Measurements from ENCODE around the gene NDN.

NDN gene

DNA sequence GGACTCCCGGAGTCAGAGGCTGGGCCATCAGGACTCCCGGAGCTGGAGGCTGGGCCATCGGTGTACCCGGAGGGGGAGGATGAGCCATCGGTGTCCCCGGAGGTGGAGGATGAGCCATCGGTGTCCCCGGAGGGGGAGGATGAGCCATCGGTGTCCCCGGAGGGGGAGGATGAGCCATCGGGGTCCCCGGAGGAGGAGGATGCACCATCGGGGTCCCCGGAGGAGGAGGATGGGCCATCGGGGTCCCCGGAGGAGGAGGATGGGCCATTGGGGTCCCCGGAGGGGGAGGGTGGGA lies 40.2 kb downstream of the NDN start:
- DNase-seq (no peak), ATAC-seq (no peak)
- H3K27me3 Mint-ChIP-seq = peaks cover 35% of the 10 kb centered on the region
- no peak overlapping the region for H3K4me3 Mint-ChIP-seq
- no peak overlapping the region for H3K27ac Mint-ChIP-seq
- no peaks in the 10 kb centered on the region for H3K4me1 Mint-ChIP-seq
- H3K9me3 Mint-ChIP-seq = no peaks in the 10 kb centered on the region

- DNase-seq (no peak), ATAC-seq (peak; percentile 56)
- Mint-ChIP-seq H3K9me3 (no peaks in the 10 kb centered on the region), H3K27ac (no peak overlapping the region), H3K4me1 (no peaks in the 10 kb centered on the region), H3K4me3 (no peak overlapping the region), H3K27me3 (peaks cover 35% of the 10 kb centered on the region)
These were observed 40.7 kb downstream of the NDN start for GRCh38 chr15:23646165-23647000.

GRCh38 chr15:23645371-23646164 lies 41.5 kb downstream of the NDN start:
- no peak overlapping the region for H3K27ac Mint-ChIP-seq
- H3K4me3 Mint-ChIP-seq = no peak overlapping the region
- H3K4me1 Mint-ChIP-seq = no peaks in the 10 kb centered on the region
- peak; percentile 59 for ATAC-seq
- H3K27me3 Mint-ChIP-seq = peaks cover 35% of the 10 kb centered on the region
- no peaks in the 10 kb centered on the region for H3K9me3 Mint-ChIP-seq
- DNase-seq = no peak

- Mint-ChIP-seq H3K27ac (no peak overlapping the region), H3K27me3 (peaks cover 35% of the 10 kb centered on the region), H3K4me3 (no peak overlapping the region), H3K9me3 (no peaks in the 10 kb centered on the region), H3K4me1 (no peaks in the 10 kb centered on the region)
- ATAC-seq = no peak
- DNase-seq = no peak
These were observed 42.3 kb downstream of the NDN start for GRCh38 chr15:23644829-23645228.

GRCh38 chr15:23642413-23643044 lies 44.6 kb downstream of the NDN start:
- DNase-seq (peak; percentile 16 to 26), ATAC-seq (peak; percentile 42)
- Mint-ChIP-seq H3K9me3 (no peaks in the 10 kb centered on the region), H3K27me3 (peaks cover 23% of the 10 kb centered on the region), H3K4me1 (no peaks in the 10 kb centered on the region), H3K27ac (no peak overlapping the region), H3K4me3 (no peak overlapping the region)

Measured in stimulated activated naive CD8-positive, alpha-beta T cell treated with anti-CD3 and anti-CD28 coated beads, Interleukin-15, amount 100 ng/mL, for 72 hours (primary cell).